Superior temporal gyrus (tissue), 1 donor: ENCODE data around the gene RAB3B.

Source experiments
- DNase-seq: peaks from one replicate; pipeline ENCODE4 v3.0.0-alpha.2; 2016; ENCODE audit errors: extremely low spot score

Gene RAB3B

DNA sequence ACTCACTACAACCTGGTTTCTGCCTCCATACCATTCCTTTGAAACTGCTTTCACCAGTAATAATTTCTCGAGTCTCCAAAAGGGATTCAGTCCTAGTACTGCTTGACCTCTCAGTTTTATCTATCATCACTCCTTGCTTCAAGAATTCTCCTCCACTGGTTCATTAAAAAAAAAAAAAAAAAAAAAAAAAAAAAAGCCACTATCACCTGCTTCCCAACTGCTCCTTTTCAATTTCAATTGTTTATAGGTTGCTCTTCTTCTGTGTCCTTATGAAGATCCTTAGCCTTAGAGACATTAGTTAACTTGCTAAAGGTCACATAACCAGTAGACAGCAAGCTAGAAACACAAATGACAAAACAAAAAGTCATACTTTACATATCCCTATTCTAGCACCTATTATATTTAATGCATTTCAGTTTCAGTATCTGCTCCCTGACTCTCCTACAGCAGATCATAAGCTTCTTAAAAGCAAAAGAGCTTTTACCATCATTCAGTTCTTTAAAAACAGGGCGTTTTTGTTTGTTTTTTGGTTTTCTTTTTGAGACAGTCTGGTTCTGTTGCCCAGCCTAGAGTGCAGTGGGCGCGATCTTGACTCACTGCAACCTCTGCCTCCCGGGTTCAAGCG, 119.0 kb downstream of the RAB3B start:
- no peak for DNase-seq

GRCh38 chr1:51870603-51871350, 119.7 kb downstream of the RAB3B start:
- no peak for DNase-seq

- DNase-seq: no peak
Measured at GRCh38 chr1:51867479-51868232, 122.8 kb downstream of the RAB3B start.

GRCh38 chr1:51863384-51863783, 127.1 kb downstream of the RAB3B start:
- no peak for DNase-seq

DNA sequence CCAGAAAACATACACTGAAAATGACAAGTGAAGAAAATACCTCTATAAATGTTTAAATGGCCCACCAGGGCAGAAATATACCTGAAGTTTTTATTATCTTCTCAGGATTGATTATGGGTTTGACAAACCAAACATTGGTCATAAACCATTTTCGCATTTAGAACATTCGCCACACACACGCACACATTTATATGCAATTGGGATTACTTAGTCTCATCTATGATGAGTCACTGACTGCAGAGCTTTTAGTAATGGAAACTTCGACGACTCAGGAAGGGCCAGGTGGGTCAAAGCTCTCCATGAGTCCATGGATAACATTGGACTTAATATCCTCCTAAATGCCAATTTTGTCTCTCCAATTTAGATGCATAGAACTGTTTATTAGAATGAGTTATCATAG, 128.8 kb downstream of the RAB3B start:
- DNase-seq: no peak

- no peak for DNase-seq
Measured at GRCh38 chr1:51859735-51860134, 130.8 kb downstream of the RAB3B start.

GRCh38 chr1:51859333-51859732, 131.2 kb downstream of the RAB3B start:
- no peak for DNase-seq

- no peak for DNase-seq
Measured at GRCh38 chr1:51858892-51859291, 131.6 kb downstream of the RAB3B start.
